Gastroesophageal sphincter (tissue), 4 donors: ENCODE data around the gene EPB41L4B. TPM values are rescaled to one million over a fixed set of nuclear protein-coding genes. Genes with fewer than 3 reads are reported as not detected.

Experiments
- ATAC-seq: fragments of 150-250 bp; one replicate; pipeline ENCODE4 v1.9.1; 2016; ENCODE audit warnings: mild to moderate bottlenecking, moderate library complexity
- H3K27ac ChIP-seq, 4 donors: fragments of 200-600 bp; sonication (generic) in 3 of 4; 1 replicate in 3 of 4; 2 replicates in 1 of 4; pipeline ENCODE4 v1.5.1; 2016 to 2019
- H3K27me3 ChIP-seq: fragments of 200-600 bp; sonication (generic); one replicate; pipeline ENCODE4 v1.5.1; 2019
- H3K36me3 ChIP-seq, 2 donors: fragments of 200-600 bp; sonication (generic); one replicate each; pipeline ENCODE4 v1.5.1; 2019; ENCODE audit warnings: control low read depth in 1 of 2
- H3K4me1 ChIP-seq, 3 donors: fragments of 200-600 bp; sonication (generic); 1 replicate in 2 of 3; 2 replicates in 1 of 3; pipeline ENCODE4 v1.5.1; 2016 to 2019; ENCODE audit warnings: control low read depth in 2 of 3
- H3K4me3 ChIP-seq, 2 donors: fragments of 200-600 bp; sonication (generic); one replicate each; pipeline ENCODE4 v1.5.1; 2019; ENCODE audit warnings: mild to moderate bottlenecking in 1 of 2, moderate library complexity in 1 of 2
- H3K9me3 ChIP-seq, 3 donors: fragments of 200-600 bp; sonication (generic); one replicate each; pipeline ENCODE4 v1.5.1; 2017 to 2019; ENCODE audit warnings: control low read depth in 2 of 3
- EP300 ChIP-seq: sonication (generic); formaldehyde crosslinking; IDR thresholded peaks from one replicate; pipeline ENCODE4 v1.6.1; 2017; ENCODE audit warnings: antibody characterized with exemption, mild to moderate bottlenecking
- POLR2A ChIP-seq, 2 donors: fragments of 450-650 bp; IDR thresholded peaks; one replicate each; pipeline ENCODE4 v1.6.1; 2017; ENCODE audit warnings: antibody characterized with exemption in 2 of 2, mild to moderate bottlenecking in 2 of 2, moderate library complexity in 1 of 2
- POLR2AphosphoS5 ChIP-seq: sonication (generic); formaldehyde crosslinking; IDR thresholded peaks from one replicate; pipeline ENCODE4 v1.6.1; 2017; ENCODE audit warnings: antibody characterized with exemption
- WGBS, 2 donors: methylation state at CpG; one replicate each; pipeline ENCODE4 v1.1.5; 2018; ENCODE audit warnings: low coverage in 1 of 2; 5-methylcytosine and 5-hydroxymethylcytosine counted together
- total RNA-seq, 4 donors: library from RNA; depleted of rRNA; stranded (reverse); fragments of >200 nt; gene quantifications; one replicate each; pipeline ENCODE4 v1.1.0, GENCODE V29; 2016
- TF ChIP-seq, protein P1 (sequence below), 4 experiments: fragments of 200-600 bp in 2 of 4; fragments of 450-650 bp in 2 of 4; sonication (generic) in 1 of 4; IDR thresholded peaks; one replicate each; pipeline ENCODE4 v1.5.1; 2017 to 2019; ENCODE audit warnings: antibody characterized with exemption in 4 of 4, mild to moderate bottlenecking in 2 of 4, moderate library complexity in 2 of 4

EPB41L4B gene
- total RNA-seq, 4 donors from 2014 or later, result 1.2 to 1.7 (median 1.4) TPM; not detected in 1

DNA sequence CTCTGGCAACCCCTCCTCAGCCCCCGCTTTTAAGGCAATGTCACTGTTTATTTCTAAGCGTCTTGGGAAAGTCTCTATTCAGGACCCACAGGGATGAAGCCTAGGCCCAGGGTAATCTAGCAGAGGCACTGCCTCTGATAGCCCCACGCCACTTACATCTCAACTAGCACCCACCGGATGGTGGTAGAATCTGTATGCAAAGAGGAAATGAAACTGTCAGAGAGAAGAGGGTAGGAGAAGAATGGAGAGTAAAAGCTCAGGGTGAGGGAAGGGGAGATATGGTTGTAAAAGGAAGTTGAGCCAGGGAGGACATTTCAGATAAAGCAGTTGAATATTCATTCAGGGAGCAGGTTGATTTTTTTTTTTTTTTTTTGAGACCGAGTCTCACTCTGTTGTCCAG, 156.8 kb downstream of the EPB41L4B start:
- no peaks in the 10 kb centered on the region for H3K9me3 ChIP-seq
- no peak overlapping the region for H3K4me3 ChIP-seq
- WGBS, 2 donors, result 63 to 100% methylated on average over 1 to 5 of the region's 5 CpGs
- H3K27ac ChIP-seq, result no peak overlapping the region
- no peak for TF ChIP-seq POLR2A (IDR thresholded peaks at IDR 0.05)
- TF ChIP-seq POLR2AphosphoS5, result no peak
- no peak for TF ChIP-seq EP300
- TF ChIP-seq, protein P1, sequence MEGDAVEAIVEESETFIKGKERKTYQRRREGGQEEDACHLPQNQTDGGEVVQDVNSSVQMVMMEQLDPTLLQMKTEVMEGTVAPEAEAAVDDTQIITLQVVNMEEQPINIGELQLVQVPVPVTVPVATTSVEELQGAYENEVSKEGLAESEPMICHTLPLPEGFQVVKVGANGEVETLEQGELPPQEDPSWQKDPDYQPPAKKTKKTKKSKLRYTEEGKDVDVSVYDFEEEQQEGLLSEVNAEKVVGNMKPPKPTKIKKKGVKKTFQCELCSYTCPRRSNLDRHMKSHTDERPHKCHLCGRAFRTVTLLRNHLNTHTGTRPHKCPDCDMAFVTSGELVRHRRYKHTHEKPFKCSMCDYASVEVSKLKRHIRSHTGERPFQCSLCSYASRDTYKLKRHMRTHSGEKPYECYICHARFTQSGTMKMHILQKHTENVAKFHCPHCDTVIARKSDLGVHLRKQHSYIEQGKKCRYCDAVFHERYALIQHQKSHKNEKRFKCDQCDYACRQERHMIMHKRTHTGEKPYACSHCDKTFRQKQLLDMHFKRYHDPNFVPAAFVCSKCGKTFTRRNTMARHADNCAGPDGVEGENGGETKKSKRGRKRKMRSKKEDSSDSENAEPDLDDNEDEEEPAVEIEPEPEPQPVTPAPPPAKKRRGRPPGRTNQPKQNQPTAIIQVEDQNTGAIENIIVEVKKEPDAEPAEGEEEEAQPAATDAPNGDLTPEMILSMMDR (IDR thresholded peaks at IDR 0.05), result no peak
- peaks cover 0 to 12% (median 0%) of the 10 kb centered on the region in 3 donors for H3K4me1 ChIP-seq
- H3K36me3 ChIP-seq, result no peaks in the 10 kb centered on the region
- peaks cover 24% of the 10 kb centered on the region for H3K27me3 ChIP-seq
- ATAC-seq, result no peak

DNA sequence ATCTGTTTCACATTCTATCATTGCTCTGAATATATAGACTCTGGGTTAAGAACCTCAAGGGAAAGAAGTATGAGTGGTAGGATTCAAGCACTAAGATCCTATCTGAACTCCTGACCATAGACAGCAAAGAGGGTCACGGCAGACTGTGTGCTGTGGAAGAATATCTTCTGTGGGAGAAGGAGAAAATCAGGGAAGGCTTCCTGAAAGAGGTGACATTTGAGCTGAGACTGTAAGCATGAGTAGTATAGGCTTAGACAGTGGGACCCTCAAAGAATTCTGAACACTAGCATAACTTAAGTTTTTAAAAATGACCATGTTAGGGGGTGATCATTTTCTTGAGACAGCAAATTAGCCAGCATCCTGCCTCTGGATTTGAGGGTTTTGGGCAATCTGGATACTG, 157.7 kb downstream of the EPB41L4B start:
- ATAC-seq, result no peak
- Histone ChIP-seq H3K36me3 (no peaks in the 10 kb centered on the region), H3K4me1 (peaks cover 0 to 12% (median 0%) of the 10 kb centered on the region in 3 donors), H3K4me3 (no peak overlapping the region), H3K27ac (no peak overlapping the region), H3K9me3 (no peaks in the 10 kb centered on the region), H3K27me3 (peaks cover 23% of the 10 kb centered on the region)
- 100% methylated on average over 1 of the region's 1 CpG for WGBS, 2 donors
- no peak for TF ChIP-seq POLR2A (IDR thresholded peaks at IDR 0.05)
- TF ChIP-seq POLR2AphosphoS5, result no peak
- no peak for TF ChIP-seq EP300
- TF ChIP-seq, protein P1 (IDR thresholded peaks at IDR 0.05), result no peak

DNA sequence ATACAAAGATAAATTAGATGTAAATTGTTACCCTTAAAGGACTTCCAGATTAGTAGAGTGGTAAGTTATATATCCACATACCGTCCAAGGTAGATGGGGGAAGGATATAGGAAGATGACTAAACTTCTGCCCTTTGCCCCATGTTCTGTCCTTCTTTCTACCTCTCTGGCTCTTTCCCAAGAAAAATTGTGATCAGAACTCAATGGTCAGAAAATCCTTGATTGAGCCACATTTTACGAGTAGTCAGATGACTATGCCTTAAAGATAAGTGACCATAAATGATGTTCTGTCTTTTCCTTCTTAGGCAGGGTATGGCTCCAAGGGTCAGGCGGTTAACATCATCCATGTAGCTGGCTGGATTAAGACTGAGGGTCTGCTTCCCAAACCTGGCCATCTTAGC, 158.2 kb downstream of the EPB41L4B start:
- 82 to 92% methylated on average over 1 to 3 of the region's 3 CpGs for whole genome bisulfite sequencing, 2 donors
- TF ChIP-seq, protein P1 (IDR thresholded peaks at IDR 0.05), result no peak
- TF ChIP-seq POLR2A (IDR thresholded peaks at IDR 0.05), result no peak
- TF ChIP-seq EP300, result no peak
- no peak for TF ChIP-seq POLR2AphosphoS5
- Histone ChIP-seq H3K27me3 (peaks cover 18% of the 10 kb centered on the region), H3K9me3 (no peaks in the 10 kb centered on the region), H3K36me3 (no peaks in the 10 kb centered on the region), H3K4me3 (no peak overlapping the region), H3K4me1 (peaks cover 0 to 11% (median 0%) of the 10 kb centered on the region in 3 donors), H3K27ac (no peak overlapping the region)
- no peak for ATAC-seq

DNA sequence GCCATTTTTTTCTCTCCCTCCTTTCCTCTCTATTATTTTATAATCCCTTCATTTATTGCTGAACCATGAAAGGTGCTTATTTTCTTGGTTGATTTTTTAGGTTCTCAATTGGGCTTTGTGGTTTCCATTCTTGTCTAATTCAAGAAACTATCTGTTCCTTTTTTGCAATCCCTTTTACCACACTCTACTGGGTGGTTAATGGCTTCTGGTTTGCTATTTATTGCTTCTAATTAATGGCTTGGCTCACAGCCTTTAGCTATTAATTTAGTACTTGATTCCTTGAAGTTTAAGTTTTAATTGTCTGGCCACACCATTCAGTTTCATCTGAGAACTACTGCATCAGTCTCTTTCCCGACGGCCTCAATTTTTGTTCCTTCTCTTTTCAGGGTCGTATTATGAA, 159.4 kb downstream of the EPB41L4B start:
- Histone ChIP-seq H3K4me1 (peaks cover 0 to under 1% (median 0%) of the 10 kb centered on the region in 3 donors), H3K4me3 (no peak overlapping the region), H3K27ac (no peak overlapping the region), H3K27me3 (peaks cover 6% of the 10 kb centered on the region), H3K9me3 (no peaks in the 10 kb centered on the region), H3K36me3 (no peaks in the 10 kb centered on the region)
- WGBS, 2 donors, result 78 to 87% methylated on average over 3 of the region's 3 CpGs
- TF ChIP-seq POLR2A (IDR thresholded peaks at IDR 0.05), result no peak
- TF ChIP-seq, protein P1 (IDR thresholded peaks at IDR 0.05), result no peak
- TF ChIP-seq POLR2AphosphoS5, result no peak
- no peak for TF ChIP-seq EP300
- ATAC-seq, result no peak

DNA sequence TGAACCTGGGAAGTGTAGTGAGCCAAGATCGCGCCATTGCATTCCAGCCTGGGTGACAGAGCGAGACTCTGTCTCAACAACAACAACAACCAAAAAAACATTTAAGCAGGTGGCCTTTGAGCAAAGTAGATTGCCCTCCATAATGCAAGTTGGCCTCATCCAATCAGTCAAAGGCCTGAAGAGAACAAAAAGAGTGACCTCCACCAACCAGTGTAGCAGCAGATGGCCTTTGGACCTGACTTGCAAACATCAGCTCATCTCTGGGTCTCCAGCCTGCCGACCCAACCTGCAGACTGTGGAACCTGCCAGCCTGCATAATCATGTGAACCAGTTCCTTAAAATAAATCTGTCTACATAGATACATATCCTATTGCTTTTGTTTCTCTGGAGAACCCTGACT, 161.3 kb downstream of the EPB41L4B start:
- Histone ChIP-seq H3K27me3 (no peaks in the 10 kb centered on the region), H3K9me3 (no peaks in the 10 kb centered on the region), H3K4me1 (no peaks in the 10 kb centered on the region), H3K36me3 (no peaks in the 10 kb centered on the region), H3K27ac (no peak overlapping the region), H3K4me3 (no peak overlapping the region)
- no peak for ATAC-seq
- WGBS, 2 donors, result 81% methylated on average over 4 of the region's 4 CpGs; no CpG with 5 or more reads in 1 of the 2 donors
- TF ChIP-seq POLR2AphosphoS5 (no peak), POLR2A (IDR thresholded peaks at IDR 0.05) (no peak), EP300 (no peak)
- TF ChIP-seq, protein P1 (IDR thresholded peaks at IDR 0.05), result no peak
